Activated CD4-positive, alpha-beta T cell treated with anti-CD3 and anti-CD28 coated beads for 1 hour (primary cell): ENCODE measurements around the gene TM4SF5.

Source experiments
- DNase-seq: peaks from one replicate; pipeline ENCODE4 v3.0.0-alpha.2; 2020

Gene TM4SF5

GRCh38 chr17:4771519-4772234 lies at the start of gene TM4SF5:
TSS of gene TM4SF5 (plus strand) at chr17:4771886. CDS start at chr17:4771923, 37 bp downstream.
- DNase-seq = no peak

DNA sequence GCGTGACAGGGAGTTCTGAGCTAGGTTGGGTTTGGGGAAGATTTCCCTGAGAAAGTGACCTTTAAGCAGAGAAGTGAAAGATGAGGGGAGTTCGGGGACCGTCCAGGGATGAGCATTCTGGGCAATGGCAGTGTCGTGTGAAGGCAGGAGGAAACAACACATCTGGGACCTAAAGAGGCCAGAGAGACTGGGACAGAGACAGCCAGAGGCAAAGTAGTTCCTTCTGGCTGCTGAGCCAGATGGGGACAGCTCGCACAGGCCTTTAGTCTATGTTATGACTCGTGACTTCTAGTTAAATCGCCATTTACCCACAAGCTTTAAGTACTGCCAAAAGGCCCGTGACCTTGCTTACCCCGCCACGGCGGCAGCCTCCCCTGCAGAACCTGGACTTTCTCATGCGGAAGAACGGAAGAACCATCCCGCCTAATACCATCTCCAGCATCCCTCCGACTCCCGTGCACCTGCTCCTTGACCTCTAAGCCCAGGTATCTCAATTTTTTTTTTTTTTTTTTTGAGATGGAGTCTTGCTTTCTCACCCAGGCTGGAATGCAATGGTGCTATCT lies 48.9 kb upstream of the TM4SF5 start:
- no peak for DNase-seq

DNA sequence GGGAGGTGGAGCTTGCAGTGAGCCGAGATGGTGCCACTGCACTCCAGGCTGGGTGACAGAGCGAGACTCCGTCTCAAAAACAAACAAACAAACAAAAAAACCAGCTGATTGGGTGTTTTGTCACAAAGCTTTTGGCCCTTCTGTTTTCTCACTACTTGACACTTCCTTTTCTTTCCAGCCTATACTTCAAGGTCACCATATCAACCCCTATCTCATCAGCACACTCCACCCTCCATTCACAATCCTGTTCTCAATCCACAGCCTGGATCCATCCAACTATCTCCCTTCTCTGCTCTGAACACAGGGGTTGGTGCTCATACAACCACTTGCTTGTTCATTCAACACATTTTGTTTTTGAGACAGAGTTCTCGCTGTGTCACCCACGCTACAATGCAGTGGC lies 47.0 kb upstream of the TM4SF5 start:
- no peak for DNase-seq

GRCh38 chr17:4725646-4726310 lies 45.9 kb upstream of the TM4SF5 start:
- DNase-seq = no peak

DNA sequence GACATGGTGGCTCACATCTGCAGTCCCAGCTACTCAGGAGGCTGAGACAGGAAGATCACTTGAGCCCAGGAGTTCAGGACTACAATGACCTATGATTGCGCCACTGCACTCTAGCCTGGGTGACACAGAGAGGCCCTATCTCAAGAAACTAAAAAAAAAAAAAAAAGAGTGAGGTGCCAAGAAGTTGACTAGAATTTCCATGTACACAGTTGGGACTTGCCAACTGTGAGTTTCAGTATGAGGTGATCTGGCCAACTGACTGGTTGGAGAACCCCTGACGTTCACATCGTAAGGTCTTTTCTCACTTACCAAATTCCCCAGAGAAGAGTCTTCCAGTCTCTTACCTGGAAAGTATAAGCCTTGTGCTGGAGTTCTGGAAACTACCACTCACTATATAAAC lies 43.6 kb upstream of the TM4SF5 start:
- no peak for DNase-seq

DNA sequence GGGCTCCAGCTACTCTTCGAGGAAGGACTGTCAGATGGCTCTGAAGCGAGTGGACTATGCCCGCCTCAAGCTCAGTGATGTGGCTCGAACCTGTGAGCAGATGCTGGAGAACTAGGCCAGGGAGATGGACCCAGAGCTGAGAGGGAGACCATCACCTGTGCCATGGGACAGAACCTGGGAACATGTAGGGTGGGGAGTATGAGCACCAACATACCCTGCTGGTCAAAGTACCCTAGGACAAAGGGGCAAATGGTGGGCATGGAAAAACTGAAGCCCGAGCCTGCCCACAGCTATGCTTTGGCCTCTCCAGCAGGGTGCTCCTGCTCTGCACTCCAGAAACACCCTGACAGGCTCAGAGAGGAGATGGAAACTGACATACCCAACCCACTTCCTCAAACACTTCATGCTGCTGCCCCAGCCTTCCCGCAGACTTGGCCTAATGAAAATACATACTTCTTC lies 38.6 kb upstream of the TM4SF5 start:
- DNase-seq = no peak

DNA sequence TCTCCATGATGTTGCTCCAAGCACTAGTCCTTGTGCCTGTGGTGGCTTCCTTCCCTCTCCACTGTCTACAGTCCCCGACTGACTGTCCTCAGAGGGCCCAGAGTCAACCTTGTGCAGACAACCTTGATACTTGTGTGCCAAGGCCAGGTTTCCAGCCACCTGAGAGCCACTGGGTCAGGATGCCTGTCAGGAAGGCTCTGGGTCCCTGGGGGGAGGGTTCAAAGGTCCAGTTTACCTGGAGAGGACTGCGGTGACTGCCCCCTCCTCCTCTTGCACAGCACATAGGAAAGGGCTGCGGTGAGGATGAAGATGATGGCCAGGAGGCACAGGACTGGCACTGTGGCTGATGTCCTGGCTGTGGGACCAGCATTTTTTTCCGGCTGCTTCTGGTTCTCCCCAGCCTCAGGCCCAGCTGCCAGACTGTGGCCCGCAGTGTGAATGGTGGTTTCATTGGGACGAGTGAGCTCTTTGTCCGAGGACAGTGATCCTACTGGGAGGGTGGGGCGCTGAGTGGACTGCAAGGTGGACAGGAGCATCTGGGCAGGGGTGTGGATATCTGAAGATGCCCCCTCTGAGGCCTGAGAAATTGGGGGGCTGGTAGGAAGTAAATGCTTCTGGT lies 36.7 kb upstream of the TM4SF5 start:
- DNase-seq = no peak

- DNase-seq = no peak
Measured at GRCh38 chr17:4735876-4736651, 35.6 kb upstream of the TM4SF5 start.

GRCh38 chr17:4738136-4739121 lies 33.3 kb upstream of the TM4SF5 start:
- no peak for DNase-seq

- peak; percentile 46 for DNase-seq
Measured at GRCh38 chr17:4739122-4740024, 32.3 kb upstream of the TM4SF5 start, which contains the start of the genes CXCL16 and ZMYND15. TSS of gene CXCL16 (minus strand) at chr17:4739928. CDS start at chr17:4739339, 589 bp downstream. TSS of gene ZMYND15 (plus strand) at chr17:4739833. CDS start at chr17:4740549, 716 bp downstream.

GRCh38 chr17:4740025-4740351 lies 31.7 kb upstream of the TM4SF5 start:
- no peak for DNase-seq

DNA sequence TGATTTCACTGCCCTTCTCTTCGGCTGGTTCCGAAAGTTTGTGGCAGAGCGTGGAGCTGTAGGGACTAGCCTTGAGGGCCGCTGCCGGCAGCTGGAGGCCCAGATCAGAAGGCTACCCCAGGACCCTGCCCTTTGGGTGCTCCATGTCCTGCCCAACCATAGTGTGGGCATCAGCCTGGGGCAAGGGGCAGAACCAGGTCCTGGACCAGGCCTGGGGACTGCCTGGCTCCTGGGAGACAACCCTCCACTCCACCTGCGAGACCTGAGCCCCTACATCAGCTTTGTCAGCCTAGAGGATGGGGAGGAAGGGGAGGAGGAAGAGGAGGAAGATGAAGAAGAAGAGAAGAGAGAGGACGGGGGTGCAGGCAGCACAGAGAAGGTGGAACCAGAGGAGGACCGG lies 31.1 kb upstream of the TM4SF5 start:
- no peak for DNase-seq

DNA sequence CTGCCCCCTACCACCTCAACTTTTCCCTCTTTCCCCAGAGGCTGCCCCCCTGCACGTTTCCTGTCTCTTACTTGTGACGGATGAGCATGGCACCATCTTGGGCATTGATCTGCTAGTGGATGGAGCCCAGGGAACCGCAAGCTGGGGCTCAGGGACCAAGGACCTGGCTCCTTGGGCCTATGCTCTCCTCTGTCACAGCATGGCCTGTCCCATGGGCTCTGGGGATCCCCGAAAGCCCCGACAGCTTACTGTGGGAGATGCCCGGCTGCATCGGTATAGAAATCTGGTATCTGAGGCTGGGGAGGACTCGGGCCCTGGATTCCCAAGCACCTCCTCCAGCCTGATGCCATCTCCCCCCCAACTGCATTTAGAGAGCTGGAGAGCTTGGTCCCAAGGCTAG lies 30.1 kb upstream of the TM4SF5 start:
- no peak for DNase-seq

DNA sequence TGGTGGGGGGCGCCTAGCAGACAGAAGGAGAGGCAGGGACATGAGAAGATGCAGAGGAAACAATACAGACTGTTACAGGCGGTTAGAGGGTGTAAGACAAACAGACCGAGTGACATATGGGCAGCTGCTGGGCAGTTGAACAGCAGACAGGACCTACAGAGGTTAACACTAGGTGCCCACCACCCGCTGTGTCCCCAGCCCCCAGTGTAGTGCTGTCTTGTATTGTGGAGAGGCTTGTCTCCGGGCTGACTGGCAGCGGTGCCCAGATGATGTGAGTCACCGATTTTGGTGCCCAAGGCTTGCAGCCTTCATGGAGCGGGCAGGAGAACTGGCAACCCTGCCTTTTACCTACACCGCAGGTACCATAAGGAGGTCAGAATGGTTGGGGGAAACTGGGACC lies 29.6 kb upstream of the TM4SF5 start:
- DNase-seq = no peak

GRCh38 chr17:4742629-4743028 lies 29.1 kb upstream of the TM4SF5 start:
- DNase-seq = no peak

DNA sequence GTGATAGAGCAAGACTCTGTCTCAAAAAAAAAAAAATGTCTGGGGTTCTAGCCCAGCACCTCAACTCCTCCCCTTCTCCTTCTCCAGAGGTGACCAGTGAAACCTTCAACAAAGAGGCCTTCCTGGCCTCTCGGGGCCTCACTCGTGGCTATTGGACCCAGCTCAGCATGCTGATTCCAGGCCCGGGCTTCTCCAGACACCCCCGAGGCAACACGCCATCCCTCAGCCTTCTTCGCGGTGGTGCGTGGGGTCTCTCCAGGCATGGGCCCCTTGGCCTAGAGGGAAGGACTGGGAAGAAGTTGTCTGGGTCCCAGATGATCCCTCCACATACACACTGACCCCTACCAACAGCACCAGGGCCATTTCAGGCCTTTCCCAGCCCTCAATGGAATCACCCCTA lies 28.5 kb upstream of the TM4SF5 start:
- no peak for DNase-seq

DNA sequence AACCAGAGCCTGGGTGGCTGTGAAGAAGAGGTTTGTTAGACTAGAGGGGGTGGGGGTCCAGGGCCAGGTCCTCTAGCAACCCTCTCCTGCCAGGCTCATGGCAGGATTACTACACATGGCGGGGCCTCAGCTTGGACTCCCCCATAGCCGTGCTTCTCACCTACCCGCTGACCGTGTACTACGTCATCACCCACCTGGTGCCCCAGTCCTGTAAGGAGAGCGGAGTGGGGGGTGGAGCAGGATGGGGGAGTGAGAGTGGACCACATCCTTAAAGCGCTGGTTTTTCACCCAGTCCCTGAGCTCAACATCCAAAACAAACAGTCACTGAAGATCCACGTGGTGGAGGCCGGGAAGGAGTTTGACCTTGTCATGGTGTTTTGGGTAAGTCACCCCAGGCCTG lies 27.8 kb upstream of the TM4SF5 start:
- DNase-seq = no peak

DNA sequence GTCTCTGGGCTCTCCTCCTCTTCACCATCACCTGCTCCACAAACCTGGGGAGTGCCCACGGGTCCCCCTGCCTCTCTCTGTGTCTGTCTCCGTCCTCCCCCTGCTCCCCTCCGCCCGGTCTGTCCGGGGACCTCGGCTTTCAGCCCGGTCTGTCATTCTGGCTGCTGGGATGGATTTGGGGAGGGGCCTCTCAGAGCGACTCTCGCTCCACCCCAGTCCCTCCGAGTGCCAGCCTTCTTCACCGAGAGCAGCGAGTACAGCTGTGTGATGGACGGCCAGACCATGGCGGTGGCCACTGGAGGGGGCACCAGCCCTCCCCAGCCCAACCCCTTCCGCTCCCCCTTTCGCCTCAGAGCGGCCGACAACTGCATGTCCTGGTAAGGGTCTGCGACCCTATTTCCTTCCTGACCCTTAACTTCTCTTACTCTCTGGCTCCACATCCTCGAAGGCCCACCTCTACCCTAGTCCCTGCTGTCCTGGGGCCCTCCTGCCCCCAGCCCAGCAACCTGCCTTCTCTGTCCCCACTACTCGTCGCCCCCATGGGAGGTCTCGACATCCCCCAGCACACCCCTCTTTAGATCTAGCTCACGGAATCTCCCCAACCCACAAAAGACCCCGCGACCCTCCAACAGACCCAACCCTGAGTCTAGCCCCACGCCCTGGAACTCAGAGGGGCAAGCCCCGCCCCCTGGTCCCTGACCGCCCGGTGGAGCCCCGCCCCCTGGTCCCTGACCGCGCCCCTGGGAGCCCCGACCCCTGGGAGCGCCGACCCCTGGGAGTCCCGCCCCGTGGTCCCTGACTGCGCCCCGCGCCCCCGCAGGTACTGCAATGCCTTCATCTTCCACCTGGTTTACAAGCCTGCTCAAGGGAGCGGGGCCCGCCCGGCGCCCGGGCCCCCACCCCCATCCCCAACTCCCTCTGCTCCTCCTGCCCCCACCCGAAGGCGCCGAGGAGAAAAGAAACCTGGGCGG lies 26.4 kb upstream of the TM4SF5 start:
- no peak for DNase-seq

DNA sequence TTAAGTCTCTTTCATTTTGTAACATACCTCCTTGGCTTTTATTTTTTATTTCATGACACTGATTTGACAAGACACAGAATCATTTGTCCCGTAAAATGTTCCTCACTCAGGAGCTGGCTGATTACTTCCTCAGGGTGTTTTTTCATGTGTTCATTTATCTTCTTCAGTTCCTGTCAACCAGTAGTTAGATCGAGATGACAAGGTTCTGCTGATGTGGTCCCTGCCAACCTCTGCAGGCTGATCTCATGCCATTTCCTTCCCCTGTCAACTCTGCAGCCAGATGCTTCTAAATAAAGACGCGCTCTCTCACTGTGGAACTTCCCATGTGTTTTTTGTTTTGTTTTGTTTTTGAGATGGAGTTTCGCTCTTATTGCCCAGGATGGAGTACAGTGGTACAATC lies 23.8 kb upstream of the TM4SF5 start:
- no peak for DNase-seq
